ENCODE data around the gene MAP2K2. TPM values are rescaled to one million over a fixed set of nuclear protein-coding genes. Genes with fewer than 3 reads are reported as not detected.

MAP2K2 gene
- total and polyA plus RNA-seq, 2 donors (not counting 1 experiment from before 2014, with no cell fraction given) = 138 to 181 TPM

GRCh38 chr19:4064496-4065260, 59.2 kb downstream of the MAP2K2 start:
- peak overlapping the region; percentile 98 for H3K4me2 ChIP-seq (replicated peaks; ENCODE audit: low read depth, low read length, poor library complexity, severe bottlenecking)
- intact Hi-C loops (cut with micrococcal nuclease) = loop anchor here (5.0 to 10.0 kb wide), 2 partner anchors 118 to 890 kb away; partner anchors contain the start of genes ANKRD24, S1PR4 and SIRT6
- 1% methylated on average over 48 of the region's 57 CpGs for WGBS (ENCODE audit: insufficient coverage)
- DNase-seq (peak; percentile 70), ATAC-seq (ENCODE audit: low read depth) (no peak)
- no peaks in the 10 kb centered on the region for H3K9me3 ChIP-seq (ENCODE audit: control extremely low read depth in 1 of 3, control insufficient read depth in 2 of 3, insufficient read depth in 1 of 3, low read length in 2 of 3)
- no peak overlapping the region for H2AFZ ChIP-seq (ENCODE audit: insufficient read depth, low read depth, low read length, poor library complexity, severe bottlenecking)
- H3K4me3 ChIP-seq (ENCODE audit: control extremely low read depth in 1 of 5, extremely low read depth in 1 of 5, insufficient read depth in 1 of 5, low read depth in 2 of 5, low read length in 4 of 5) = peak overlapping the region in 4 of 5 experiments; percentile 56 to 78 (median 67)
- peak overlapping the region; percentile 62 to 87 for H3K27ac ChIP-seq (ENCODE audit: low read length in 2 of 2)
- H3K9ac ChIP-seq (ENCODE audit: low read length) = peak overlapping the region; percentile 79
- no peaks in the 10 kb centered on the region for H3K9me3 Mint-ChIP-seq (ENCODE audit: insufficient read depth)
- peaks cover 57 to 70% of the 10 kb centered on the region in 2 donors for H3K4me1 ChIP-seq (ENCODE audit: control insufficient read depth in 2 of 2, insufficient read depth in 2 of 2, low read length in 2 of 2)
- H3K4me3 Mint-ChIP-seq = peak overlapping the region; percentile 87
- H3K36me3 ChIP-seq (replicated peaks in 1 of 2; ENCODE audit: control extremely low read depth in 1 of 2, control insufficient read depth in 1 of 2, extremely low read depth in 1 of 2, insufficient read depth in 2 of 2, low read length in 1 of 2) = peaks cover 0 to 26% of the 10 kb centered on the region in 2 experiments
- POLR2A ChIA-PET = interaction anchor here (0.8 to 2.3 kb wide), 3 partner anchors 45 to 79 kb away, joined by 3 to 8 read pairs (median 6); partner anchors contain the start of genes EEF2 and PIAS4
- TF ChIP-seq, protein P1, sequence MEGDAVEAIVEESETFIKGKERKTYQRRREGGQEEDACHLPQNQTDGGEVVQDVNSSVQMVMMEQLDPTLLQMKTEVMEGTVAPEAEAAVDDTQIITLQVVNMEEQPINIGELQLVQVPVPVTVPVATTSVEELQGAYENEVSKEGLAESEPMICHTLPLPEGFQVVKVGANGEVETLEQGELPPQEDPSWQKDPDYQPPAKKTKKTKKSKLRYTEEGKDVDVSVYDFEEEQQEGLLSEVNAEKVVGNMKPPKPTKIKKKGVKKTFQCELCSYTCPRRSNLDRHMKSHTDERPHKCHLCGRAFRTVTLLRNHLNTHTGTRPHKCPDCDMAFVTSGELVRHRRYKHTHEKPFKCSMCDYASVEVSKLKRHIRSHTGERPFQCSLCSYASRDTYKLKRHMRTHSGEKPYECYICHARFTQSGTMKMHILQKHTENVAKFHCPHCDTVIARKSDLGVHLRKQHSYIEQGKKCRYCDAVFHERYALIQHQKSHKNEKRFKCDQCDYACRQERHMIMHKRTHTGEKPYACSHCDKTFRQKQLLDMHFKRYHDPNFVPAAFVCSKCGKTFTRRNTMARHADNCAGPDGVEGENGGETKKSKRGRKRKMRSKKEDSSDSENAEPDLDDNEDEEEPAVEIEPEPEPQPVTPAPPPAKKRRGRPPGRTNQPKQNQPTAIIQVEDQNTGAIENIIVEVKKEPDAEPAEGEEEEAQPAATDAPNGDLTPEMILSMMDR (IDR thresholded peaks at IDR 0.05) = no peak
- no peak for TF ChIP-seq EZH2 (IDR thresholded peaks at IDR 0.05; ENCODE audit: borderline replicate concordance, insufficient read depth, low read depth, low read length, poor library complexity, severe bottlenecking)
- peaks cover 47% of the 10 kb centered on the region for H3K4me1 Mint-ChIP-seq
- no peak overlapping the region for H3K27ac Mint-ChIP-seq
- CTCF ChIA-PET = interaction anchor here (0.6 to 1.0 kb wide), 2 partner anchors 58 to 75 kb away, joined by 3 read pairs; no protein-coding TSS in a partner anchor
- no peaks in the 10 kb centered on the region for H3K27me3 Mint-ChIP-seq
- peaks cover 55% of the 10 kb centered on the region for H4K20me1 ChIP-seq (ENCODE audit: control insufficient read depth, insufficient read depth, low read length, poor library complexity, severe bottlenecking)
- H3K79me2 ChIP-seq (ENCODE audit: control insufficient read depth, insufficient read depth, low read length) = peaks cover 64% of the 10 kb centered on the region
- no peaks in the 10 kb centered on the region for H3K27me3 ChIP-seq (replicated peaks in 1 of 4; ENCODE audit: control extremely low read depth in 1 of 4, control insufficient read depth in 3 of 4, insufficient read depth in 4 of 4, low read length in 3 of 4)

DNA sequence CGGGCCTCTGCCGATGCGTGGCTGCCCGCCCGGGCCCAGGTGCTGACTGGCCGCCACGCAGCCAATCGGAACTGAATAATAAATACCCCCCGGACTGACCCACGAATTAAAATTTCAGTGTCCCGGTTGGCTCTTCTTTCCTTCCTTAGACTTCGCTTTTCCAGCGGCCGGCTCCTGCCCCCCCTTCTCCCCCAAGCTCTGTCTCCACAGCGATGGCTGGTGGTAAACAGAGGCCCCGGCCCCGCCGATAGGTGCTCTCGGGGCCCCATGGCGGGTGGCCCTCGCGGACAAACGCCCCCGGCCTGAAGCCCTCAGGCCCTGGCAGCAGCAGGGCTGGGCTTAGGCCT, 59.8 kb downstream of the MAP2K2 start:
- no peaks in the 10 kb centered on the region for H3K9me3 ChIP-seq (ENCODE audit: control extremely low read depth in 1 of 3, control insufficient read depth in 2 of 3, insufficient read depth in 1 of 3, low read length in 2 of 3)
- H3K36me3 ChIP-seq (replicated peaks in 1 of 2; ENCODE audit: control extremely low read depth in 1 of 2, control insufficient read depth in 1 of 2, extremely low read depth in 1 of 2, insufficient read depth in 2 of 2, low read length in 1 of 2) = peaks cover 0 to 26% of the 10 kb centered on the region in 2 experiments
- Mint-ChIP-seq H3K27me3 (no peaks in the 10 kb centered on the region), H3K4me3 (peak overlapping the region; percentile 87), H3K4me1 (peaks cover 48% of the 10 kb centered on the region), H3K9me3 (ENCODE audit: insufficient read depth) (no peaks in the 10 kb centered on the region), H3K27ac (peak overlapping the region; percentile 80)
- intact Hi-C loops (cut with micrococcal nuclease) = loop anchor here (10.0 kb wide), 1 partner anchor 889 kb away; the partner anchor contains the start of gene S1PR4
- peaks cover 60% of the 10 kb centered on the region for H4K20me1 ChIP-seq (ENCODE audit: control insufficient read depth, insufficient read depth, low read length, poor library complexity, severe bottlenecking)
- ChIA-PET POLR2A (interaction anchor here (0.6 to 2.3 kb wide), 4 partner anchors 45 to 689 kb away, joined by 3 to 8 read pairs (median 4); partner anchors contain the start of genes EEF2 and PIAS4), CTCF (interaction anchor here (1.0 kb wide), 1 partner anchor 76 kb away, joined by 3 read pairs; no protein-coding TSS in a partner anchor)
- H3K4me2 ChIP-seq (replicated peaks; ENCODE audit: low read depth, low read length, poor library complexity, severe bottlenecking) = peak overlapping the region; percentile 98
- TF ChIP-seq EZH2 (IDR thresholded peaks at IDR 0.05; ENCODE audit: borderline replicate concordance, insufficient read depth, low read depth, low read length, poor library complexity, severe bottlenecking) = no peak
- TF ChIP-seq, protein P1 (IDR thresholded peaks at IDR 0.05) = no peak
- no peak for ATAC-seq (ENCODE audit: low read depth)
- 28% methylated on average over 19 of the region's 24 CpGs for WGBS (ENCODE audit: insufficient coverage)
- peak overlapping the region in 4 of 5 experiments; percentile 56 to 78 (median 67) for H3K4me3 ChIP-seq (ENCODE audit: control extremely low read depth in 1 of 5, extremely low read depth in 1 of 5, insufficient read depth in 1 of 5, low read depth in 2 of 5, low read length in 4 of 5)
- no peak overlapping the region for H2AFZ ChIP-seq (ENCODE audit: insufficient read depth, low read depth, low read length, poor library complexity, severe bottlenecking)
- H3K27ac ChIP-seq (ENCODE audit: low read length in 2 of 2) = peak overlapping the region; percentile 62 to 87
- H3K9ac ChIP-seq (ENCODE audit: low read length) = peak overlapping the region; percentile 79
- peaks cover 64% of the 10 kb centered on the region for H3K79me2 ChIP-seq (ENCODE audit: control insufficient read depth, insufficient read depth, low read length)
- DNase-seq = no peak
- peaks cover 52 to 70% of the 10 kb centered on the region in 2 donors for H3K4me1 ChIP-seq (ENCODE audit: control insufficient read depth in 2 of 2, insufficient read depth in 2 of 2, low read length in 2 of 2)
- no peaks in the 10 kb centered on the region for H3K27me3 ChIP-seq (replicated peaks in 1 of 4; ENCODE audit: control extremely low read depth in 1 of 4, control insufficient read depth in 3 of 4, insufficient read depth in 4 of 4, low read length in 3 of 4)

All from B cell (primary cell).